Measurements from ENCODE around the gene AIRE. TPM values are rescaled to one million over a fixed set of nuclear protein-coding genes. Genes with fewer than 3 reads are reported as not detected.

AIRE gene
- total and polyA plus RNA-seq, 2 of the 13 experiments (the other 11 are each of a cell fraction or from before 2014, with no cell fraction given) = not detected

- Histone ChIP-seq H3K27me3 (ENCODE audit: control insufficient read depth in 1 of 2, insufficient read depth in 2 of 2, low read length in 2 of 2) (peaks cover 15 to 68% of the 10 kb centered on the region in 2 experiments), H3K4me1 (ENCODE audit: insufficient read depth, low read length) (peaks cover 22% of the 10 kb centered on the region), H3K27ac (ENCODE audit: extremely low read length, insufficient read depth, low read length) (no peak overlapping the region), H3K79me2 (ENCODE audit: insufficient read depth, low read length) (no peaks in the 10 kb centered on the region), H3K4me3 (replicated peaks in 1 of 3; ENCODE audit: insufficient read depth in 1 of 3, low read depth in 2 of 3, low read length in 3 of 3) (no peak overlapping the region), H3K9ac (ENCODE audit: insufficient read depth, low read depth, low read length) (no peak overlapping the region), H3K36me3 (replicated peaks in 1 of 2; ENCODE audit: control insufficient read depth in 1 of 2, insufficient read depth in 2 of 2, low read length in 2 of 2) (no peaks in the 10 kb centered on the region), H2AFZ (ENCODE audit: low read length) (no peak overlapping the region), H3K9me3 (ENCODE audit: low read length) (no peaks in the 10 kb centered on the region), H4K20me1 (ENCODE audit: insufficient read depth, low read length) (no peaks in the 10 kb centered on the region), H3K4me2 (ENCODE audit: low read depth, low read length) (no peak overlapping the region)
- no peak for DNase-seq (ENCODE audit: low spot score)
- in situ Hi-C loops (cut with HindIII; ENCODE audit: extremely low pct_ligation_motif_present, low pct_unique_long_range_greater_than_20kb) (no loop called here), intact Hi-C loops (cut with micrococcal nuclease; ENCODE audit: unreplicated experiment) (no loop called here)
- FAIRE-seq = no peak
- no peak for ATAC-seq
- TF ChIP-seq FOXA3 (CRISPR knock-in tag; IDR thresholded peaks at IDR 0.05) (no peak), ATF7 (IDR thresholded peaks at IDR 0.05) (no peak), ATF7 (CRISPR knock-in tag; IDR thresholded peaks at IDR 0.05) (no peak)
- POLR2A ChIA-PET = no interaction called here
- CTCF ChIA-PET (ENCODE audit: low intra/inter-chr PET ratio, low total read pairs) = no interaction called here
- WGBS (ENCODE audit: low lambda C conversion rate) = 46% methylated on average over 9 of the region's 25 CpGs
- BruUV-seq (replicated peaks) = no TSS peak
These were observed 6.5 kb downstream of the AIRE start for GRCh38 chr21:44291936-44292811.

- no peak for FAIRE-seq
- Histone ChIP-seq H3K27me3 (ENCODE audit: control insufficient read depth in 1 of 2, insufficient read depth in 2 of 2, low read length in 2 of 2) (peaks cover 15 to 67% of the 10 kb centered on the region in 2 experiments), H3K9me3 (ENCODE audit: low read length) (no peaks in the 10 kb centered on the region), H3K4me1 (ENCODE audit: insufficient read depth, low read length) (peaks cover 28% of the 10 kb centered on the region), H3K4me2 (ENCODE audit: low read depth, low read length) (no peak overlapping the region), H3K4me3 (replicated peaks in 1 of 3; ENCODE audit: insufficient read depth in 1 of 3, low read depth in 2 of 3, low read length in 3 of 3) (no peak overlapping the region), H3K79me2 (ENCODE audit: insufficient read depth, low read length) (no peaks in the 10 kb centered on the region), H3K27ac (ENCODE audit: extremely low read length, insufficient read depth, low read length) (no peak overlapping the region), H3K36me3 (replicated peaks in 1 of 2; ENCODE audit: control insufficient read depth in 1 of 2, insufficient read depth in 2 of 2, low read length in 2 of 2) (no peaks in the 10 kb centered on the region), H2AFZ (ENCODE audit: low read length) (no peak overlapping the region), H4K20me1 (ENCODE audit: insufficient read depth, low read length) (no peaks in the 10 kb centered on the region), H3K9ac (ENCODE audit: insufficient read depth, low read depth, low read length) (no peak overlapping the region)
- WGBS (ENCODE audit: low lambda C conversion rate) = no CpG with 5 or more reads among the region's 15 CpGs
- BruUV-seq (replicated peaks) = no TSS peak
- no peak for DNase-seq (ENCODE audit: low spot score)
- ChIA-PET CTCF (ENCODE audit: low intra/inter-chr PET ratio, low total read pairs) (no interaction called here), POLR2A (no interaction called here)
- intact Hi-C loops (cut with micrococcal nuclease; ENCODE audit: unreplicated experiment) (no loop called here), in situ Hi-C loops (cut with HindIII; ENCODE audit: extremely low pct_ligation_motif_present, low pct_unique_long_range_greater_than_20kb) (no loop called here)
- no peak for ATAC-seq
- no peak for TF ChIP-seq GMEB1 (CRISPR knock-in tag; IDR thresholded peaks at IDR 0.05; ENCODE audit: borderline replicate concordance)
- TF ChIP-seq BCL3 (CRISPR knock-in tag; IDR thresholded peaks at IDR 0.05) = no peak
- no peak for TF ChIP-seq LRRFIP1 (CRISPR knock-in tag; conservative IDR thresholded peaks at IDR 0.05)
- TF ChIP-seq ATM (IDR thresholded peaks at IDR 0.05; ENCODE audit: borderline replicate concordance) = no peak
- no peak for TF ChIP-seq TARDBP (CRISPR knock-in tag; IDR thresholded peaks at IDR 0.05)
- no peak for TF ChIP-seq ZNF784 (CRISPR knock-in tag; IDR thresholded peaks at IDR 0.05; ENCODE audit: borderline replicate concordance)
- no peak for TF ChIP-seq ZSCAN29 (CRISPR knock-in tag; conservative IDR thresholded peaks at IDR 0.05)
- no peak for TF ChIP-seq ZC3H4 (CRISPR knock-in tag; IDR thresholded peaks at IDR 0.05; ENCODE audit: borderline replicate concordance)
These were observed 7.1 kb downstream of the AIRE start for GRCh38 chr21:44292812-44293195.

All from HepG2 (cell line).